NCI-H1436 (cell line): Measurements from ENCODE around the gene EHBP1.

Experiments
- DNase-seq: peaks from one replicate; lab custom pipeline; 2025; lab: John Stamatoyannopoulos, UW

EHBP1 gene

DNA sequence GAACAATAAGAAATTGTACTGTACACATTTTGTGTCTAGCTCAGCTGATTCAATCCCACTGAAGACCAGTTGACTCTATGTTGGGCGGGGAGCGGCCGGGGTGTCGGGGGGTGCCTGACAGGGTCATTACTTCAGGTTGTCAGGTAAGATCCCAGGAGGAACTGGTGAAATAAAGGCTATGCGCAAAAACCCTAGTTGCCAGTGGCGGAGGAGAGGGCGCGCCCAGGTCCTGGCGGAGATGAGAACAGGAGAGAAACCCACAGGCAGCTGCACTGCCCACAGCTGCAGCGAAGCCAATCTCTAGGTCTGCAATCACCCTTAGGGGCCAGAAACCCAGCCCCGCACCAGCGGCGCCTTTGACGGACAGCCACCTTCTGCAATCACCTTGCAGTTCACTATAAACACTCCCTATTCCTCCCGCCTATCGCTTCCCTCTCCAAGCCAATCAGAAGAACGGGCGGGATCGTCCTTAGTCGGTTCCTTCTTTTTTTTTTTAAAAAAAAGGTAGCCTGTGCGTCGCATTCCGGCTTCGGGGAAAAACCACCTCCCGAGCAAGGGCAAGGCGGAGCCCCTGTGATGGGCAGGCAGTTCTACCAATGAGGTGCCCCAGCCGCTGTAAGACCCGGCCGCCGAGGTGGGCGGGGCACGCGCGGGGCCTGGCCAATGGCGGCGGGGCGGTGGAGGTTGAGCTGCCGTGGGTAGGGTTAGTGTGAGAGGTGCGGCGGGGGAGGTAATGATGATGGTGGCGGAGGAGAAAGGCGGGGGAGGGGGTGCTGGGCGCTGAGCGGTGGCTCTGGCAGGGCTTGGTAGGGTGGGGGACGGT lies at the start of gene EHBP1:
Gene EHBP1, plus strand, starts transcription at position 707 of the 823 bp plus-strand sequence. CDS start 1,479 bp downstream, outside the sequence.
- DNase-seq = peak; percentile 98

DNA sequence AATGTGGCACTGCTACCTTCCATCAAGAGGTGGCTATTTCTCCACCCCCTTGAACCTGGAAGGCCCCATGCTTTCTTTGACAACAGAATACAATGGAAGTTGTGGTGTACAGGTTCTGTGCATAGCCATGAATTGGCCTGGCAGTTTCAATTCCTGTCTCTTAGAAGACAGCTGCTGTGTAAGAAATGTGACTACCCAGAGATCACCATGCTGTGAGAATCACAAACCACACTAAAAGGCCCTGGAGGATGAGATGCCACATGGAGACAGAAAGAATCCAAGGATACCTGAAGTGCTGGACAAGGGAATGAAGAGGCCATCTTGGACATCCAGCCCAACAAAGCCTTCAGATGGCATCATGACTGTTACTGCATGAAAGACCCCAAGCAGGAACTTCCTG lies 47.7 kb upstream of the EHBP1 start:
- DNase-seq = no peak

DNA sequence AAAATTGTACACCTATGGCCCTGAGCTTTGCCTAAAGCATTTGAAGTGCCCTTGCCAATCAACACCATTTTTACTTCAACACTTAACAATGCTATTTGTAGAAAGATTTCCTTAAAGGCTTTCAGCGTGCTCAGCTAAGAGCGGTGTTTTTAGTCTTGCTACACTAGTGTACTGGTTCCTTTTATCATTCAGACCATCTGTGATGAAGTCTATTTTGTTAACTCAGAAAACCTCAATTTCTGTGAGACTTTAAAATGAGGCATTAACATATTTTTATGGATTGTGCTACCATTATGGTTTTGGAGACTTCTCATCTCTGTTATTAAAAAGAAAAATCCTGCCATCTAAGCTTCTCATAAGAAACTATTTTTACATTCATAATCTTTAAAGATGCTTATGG lies 46.6 kb upstream of the EHBP1 start:
- DNase-seq = no peak

DNA sequence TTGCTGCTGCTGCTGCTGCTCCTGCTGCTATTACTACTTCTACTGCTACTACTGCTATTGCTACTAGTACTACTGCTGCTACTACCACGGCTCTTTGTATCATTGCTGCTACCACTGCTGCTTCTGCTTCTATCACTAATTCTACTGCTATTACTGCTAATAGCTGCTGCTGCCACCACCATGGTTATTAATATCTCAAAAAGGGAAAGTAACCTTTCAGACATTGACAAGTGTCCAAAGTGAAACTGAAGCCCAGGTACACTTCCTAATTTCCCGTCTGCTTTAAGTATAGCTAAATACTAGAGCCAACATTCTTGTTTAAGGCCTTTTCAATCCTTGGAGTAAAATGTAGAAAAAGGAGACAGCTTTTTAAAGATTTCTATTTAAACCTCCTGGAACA lies 45.4 kb upstream of the EHBP1 start:
- no peak for DNase-seq

DNA sequence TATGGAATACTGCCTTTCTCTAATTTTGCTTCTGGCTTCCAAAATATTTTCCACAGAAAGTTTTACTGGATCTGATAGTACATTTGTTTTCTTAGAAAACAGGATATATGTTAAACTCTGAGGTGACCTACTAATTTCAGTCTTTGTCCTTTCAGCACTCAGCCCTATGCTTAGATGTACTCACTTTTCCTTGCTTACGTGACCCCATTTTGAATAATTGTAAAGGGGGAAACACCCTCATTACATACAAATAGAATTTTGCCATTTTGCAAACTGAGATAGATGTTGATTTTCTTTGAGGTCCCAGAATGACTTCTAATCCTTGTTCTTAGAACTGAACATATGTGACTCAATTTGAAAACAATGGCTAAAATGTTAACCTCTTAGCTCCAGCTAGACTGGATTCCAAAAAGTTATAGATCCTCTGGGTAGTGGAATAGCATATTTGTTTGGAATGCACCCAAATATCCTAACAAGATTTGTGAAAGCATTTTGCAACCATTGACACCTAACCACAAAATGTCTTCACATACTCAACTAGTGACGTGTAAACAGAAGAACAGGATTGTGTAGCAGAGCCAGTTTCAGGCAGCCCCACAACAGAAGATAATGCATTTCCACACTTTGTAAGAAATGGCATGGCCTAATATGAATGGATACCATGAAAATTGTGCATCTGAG lies 44.8 kb upstream of the EHBP1 start:
- DNase-seq = no peak

DNA sequence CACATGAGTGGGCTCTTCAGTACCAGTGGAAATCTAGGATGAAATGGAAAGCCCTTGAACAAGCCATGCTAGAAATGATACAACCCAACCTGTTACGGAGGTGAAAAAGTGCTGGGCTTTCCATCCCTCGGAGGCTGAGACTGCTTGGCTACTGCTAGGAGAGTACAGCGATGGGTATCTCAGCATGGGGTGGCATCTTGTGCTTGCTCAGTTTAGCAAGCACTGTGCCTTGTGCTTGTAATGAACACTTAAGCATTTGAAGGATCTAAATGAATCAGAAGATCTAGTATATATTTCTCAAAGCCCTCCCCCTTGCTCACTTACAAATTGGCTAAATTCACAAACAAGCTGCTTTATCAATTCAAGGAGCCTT lies 44.3 kb upstream of the EHBP1 start:
- DNase-seq = no peak

DNA sequence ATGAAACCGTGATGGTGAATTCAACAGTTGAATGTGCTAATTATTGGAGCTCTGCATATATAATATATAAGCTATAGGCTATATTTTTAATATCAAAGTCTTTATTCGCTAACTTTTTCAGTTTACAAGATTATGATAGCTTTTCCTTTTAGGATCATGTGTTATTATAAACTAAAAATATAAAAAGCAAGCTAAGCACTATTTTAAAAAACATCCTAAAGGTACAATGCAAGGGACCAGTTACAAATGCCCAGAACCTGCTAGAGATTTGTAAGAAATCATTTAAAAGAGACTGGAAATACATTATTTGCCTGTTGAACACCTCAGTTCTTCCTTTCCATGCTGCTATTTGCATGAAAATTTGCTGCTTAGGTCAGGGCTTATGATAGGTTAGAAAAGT lies 43.4 kb upstream of the EHBP1 start:
- no peak for DNase-seq

DNA sequence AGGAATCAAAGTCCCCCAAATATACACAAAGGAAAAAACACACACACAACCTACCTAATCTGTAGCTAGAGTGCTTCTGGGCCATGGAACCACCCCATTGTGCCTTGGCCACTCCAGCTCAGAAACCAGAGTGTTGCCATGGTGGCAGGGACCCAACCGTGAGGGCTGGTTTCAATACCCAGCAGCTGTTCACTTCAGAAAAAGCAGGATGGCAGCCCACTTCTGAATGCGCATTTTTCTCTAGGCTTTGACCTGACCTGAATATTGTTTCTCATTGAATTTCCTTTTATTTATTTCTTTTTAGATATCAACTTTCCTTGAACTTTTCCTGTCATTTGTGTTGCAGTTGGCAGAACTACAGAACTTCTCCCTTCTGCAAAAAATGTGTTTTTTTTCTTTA lies 43.0 kb upstream of the EHBP1 start:
- no peak for DNase-seq

DNA sequence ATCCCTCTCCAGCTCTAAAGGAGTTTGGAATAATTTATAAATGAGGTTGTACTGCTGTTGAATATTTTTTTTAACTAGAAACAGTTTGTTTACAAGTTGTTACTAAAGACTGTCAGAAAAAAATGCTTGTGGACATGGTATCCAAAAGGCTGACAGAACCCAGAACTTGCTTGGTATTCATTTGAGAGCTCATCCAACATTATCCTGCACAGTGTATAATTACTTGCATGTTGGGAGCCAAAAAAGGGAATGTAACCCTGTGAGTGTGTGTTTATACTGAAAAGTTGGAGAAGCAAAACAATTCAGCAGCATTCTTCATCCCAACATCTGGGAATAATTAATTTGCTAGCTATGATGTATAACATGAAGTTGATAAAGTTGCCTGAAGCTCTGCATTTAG lies 42.1 kb upstream of the EHBP1 start:
- no peak for DNase-seq

DNA sequence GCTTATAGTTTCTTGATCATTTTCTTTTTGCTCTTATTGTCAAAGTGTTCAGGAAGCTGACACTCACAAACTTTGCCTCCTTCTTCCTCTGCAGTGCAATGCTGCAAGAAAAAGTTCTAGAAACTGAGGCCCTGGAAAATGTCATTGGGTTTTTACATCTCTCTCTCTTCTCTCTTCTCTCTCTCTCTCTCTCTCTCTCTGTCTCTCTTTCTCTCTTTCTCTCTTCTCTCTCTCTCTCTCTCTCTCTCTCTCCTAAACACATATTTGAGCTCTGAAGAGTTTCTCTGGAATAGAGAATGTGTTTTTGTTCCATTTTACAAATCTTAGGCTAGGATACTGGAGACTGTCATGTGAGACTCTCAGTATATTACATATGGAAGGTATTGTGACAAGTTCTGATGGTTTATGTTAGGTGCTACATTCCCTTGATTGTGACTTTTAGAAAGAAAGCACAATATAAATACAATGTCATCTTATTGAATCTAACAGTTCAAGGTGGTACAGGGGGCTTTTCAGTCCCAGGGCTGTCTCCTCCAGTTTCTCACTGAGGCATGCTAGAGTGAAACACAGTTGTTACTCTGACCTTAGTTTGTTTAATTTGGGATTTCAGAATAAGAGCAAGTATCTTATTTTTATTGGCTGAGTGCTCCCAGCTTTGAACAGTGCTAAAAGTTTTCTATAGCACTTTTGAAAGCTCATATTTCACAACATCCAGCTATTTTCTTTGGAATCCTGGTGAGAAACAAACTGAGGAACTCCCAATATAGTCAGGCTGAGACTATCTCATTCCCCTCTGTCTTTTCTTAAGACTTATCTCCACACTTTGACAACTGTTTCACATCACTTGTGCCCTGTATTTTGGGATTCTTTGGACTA lies 41.4 kb upstream of the EHBP1 start:
- DNase-seq = no peak

DNA sequence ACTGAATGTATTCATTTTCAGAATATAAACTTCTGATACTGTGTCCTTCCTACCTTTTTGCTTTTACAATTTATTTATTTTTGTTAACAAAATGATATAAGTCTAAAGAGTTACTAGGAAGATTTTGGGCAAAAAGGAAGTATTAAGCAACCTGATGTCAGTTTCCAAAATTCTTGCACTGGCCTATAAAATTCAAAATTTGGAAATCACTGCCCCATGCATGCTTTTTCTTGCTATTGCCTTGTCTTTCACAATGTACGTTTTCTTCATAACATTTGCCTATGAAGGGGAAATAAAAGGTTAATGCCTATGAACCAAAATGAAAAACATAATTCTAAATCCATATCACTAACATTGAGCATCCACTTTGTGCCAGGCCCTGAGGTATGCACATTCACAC lies 40.1 kb upstream of the EHBP1 start:
- DNase-seq = no peak

DNA sequence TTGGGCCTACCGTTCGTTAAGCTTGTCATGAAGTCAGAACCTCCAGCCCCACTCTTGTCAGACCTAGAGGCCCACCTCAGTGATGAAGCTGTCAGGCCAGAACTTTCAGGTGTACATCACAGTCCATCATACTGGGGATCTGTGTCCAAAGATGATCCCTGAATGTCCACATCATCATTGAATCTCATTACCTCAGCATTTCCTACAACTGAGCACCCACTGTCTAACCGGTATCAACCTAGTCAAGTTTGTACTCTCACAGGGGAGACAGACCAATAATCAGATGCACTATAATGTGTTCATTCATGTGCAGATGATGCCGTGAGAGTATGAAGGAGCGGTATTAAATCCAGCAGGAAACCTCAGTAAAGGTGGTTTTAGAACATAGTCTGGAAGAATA lies 36.3 kb upstream of the EHBP1 start:
- DNase-seq = no peak

DNA sequence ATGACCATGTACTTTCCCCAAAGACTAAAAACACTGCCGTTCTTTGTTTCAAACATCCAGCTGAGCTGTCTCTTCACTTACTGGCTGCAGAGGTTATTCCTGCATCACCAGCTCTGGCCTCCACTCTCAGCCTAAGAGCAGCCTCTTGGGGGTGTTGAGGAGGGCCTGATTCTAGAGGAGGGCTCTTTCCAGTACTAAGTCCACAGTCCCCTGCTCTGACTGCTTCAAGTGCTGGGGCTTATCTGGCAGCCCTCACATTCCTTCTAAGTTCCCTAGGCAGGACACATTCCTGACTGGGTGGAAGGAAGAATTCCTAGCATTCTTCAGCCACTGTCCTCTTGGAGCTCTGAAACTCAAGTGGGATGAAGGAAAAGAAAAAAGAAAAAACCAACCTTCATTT lies 32.9 kb upstream of the EHBP1 start:
- no peak for DNase-seq

DNA sequence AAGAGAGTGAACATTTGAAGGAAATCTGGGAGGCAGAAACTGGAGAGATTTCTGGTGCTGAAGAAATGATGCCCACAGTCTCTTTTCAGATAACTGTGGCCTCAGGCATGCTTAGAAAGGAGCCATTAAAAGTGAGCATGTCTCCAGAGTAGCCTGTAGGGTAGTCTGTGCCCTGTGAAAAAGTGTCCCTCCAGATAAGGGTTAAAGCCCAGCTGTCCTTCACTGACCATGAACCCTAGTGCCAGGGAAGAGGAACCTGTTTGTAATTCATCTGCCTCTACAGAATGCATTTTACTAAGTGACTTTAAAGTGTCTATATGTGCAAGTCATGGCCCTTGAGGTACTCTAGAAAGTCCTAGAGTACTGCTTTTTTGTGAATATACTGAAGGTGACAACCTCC lies 30.5 kb upstream of the EHBP1 start:
- no peak for DNase-seq

DNA sequence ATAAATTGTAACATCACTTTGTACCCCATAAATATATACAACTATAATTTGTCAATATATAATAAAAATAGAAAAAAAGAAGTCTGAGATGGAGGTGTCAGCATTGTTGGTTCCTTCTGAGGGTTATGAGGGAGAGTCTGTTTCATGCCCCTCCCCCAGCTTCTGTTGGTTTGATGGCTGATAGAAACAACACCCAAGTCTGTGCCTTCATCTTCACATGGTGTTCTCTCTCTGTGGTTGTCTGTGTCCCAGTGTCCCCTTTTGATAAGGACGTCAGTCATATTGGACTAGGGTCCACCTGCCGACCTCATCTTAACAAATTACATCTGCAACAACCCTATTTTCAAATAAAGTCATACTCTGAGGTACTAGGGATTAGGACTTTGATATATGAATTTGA lies 20.3 kb upstream of the EHBP1 start:
- DNase-seq = no peak

DNA sequence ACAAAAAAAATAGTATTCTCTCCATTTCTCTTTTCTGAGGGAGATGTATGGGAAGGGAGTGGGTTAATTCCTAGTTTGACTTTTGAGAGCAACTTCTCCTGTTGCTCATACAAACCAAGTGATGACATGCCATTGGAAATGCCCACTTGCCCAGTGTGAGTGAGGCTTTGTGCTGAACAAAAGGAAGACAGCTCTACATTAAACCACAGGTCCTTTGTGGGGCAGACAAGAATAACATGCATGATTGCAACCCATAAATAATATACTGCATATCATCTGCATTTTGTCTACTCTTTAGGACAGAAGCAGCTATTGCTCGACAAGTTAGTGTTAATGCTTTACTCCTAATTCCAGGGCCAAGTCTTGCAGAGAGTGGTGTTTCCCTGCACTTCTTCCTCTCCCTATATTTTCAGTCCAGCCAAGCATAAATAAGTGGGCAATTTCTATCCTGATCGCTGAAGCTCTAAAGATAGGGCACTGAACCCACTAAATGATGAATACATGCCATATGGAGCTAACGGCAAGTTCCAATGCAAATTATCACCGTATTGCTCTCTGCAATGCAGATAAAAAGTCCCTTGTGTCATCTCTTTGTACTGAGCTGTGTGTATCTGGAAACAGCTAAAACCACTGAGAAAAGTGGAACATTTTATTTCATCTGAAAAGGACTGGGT lies 19.4 kb upstream of the EHBP1 start:
- no peak for DNase-seq

DNA sequence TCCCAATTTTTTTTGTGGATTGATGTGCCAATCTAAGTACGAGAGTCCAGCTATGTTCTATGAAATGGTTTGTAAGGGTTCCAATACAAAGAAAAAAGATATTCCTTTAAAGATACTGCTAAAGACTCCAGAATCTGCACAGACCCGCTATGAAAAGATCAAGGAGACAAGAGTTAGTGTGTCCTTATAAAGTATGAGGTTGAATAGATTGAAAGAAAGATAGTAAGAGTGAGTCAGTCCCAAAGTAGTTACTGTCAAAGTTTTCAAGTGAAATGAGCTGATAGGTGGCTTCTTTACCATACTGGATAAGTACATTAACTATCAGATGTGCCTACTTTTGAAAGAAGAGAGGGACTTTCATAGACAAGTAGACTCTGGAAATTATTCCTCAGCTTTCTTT lies 17.9 kb upstream of the EHBP1 start:
- no peak for DNase-seq

DNA sequence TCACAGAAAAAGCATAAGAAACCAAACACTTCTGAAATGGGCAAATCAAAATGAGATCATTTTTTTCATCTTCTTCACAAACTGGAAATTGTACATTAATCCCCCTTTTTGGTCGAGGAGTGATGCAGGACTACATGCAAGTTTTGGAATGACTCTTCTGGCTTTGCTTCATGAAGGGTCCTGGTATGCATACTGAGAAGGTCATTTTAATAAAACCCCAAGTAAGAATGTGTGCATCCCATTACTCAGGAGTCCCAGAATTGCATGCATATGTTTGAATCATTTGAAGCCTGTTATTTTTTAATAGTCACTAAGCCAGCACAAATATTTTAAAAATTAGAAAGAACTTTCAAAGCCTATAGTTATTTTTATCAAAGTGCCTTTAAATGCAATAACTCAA lies 16.7 kb upstream of the EHBP1 start:
- DNase-seq = no peak

DNA sequence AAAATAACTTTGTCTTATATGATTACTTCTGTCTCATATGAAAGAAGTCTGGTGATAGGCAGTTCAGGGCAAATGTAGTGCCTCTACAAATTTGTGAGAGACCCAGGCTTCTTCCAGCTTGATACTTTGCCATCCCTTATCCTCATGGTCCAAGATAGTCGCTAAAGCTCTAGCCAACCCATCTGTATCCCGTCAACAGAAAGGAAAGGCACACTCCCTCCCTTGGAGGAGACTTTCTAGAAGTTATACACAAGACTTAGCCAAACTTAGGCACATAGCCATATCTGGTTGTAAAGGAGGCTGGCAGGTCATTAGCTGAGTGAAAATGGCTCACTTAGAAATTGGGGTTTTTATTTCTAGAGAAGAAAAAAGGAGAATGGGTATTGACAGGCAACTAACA lies 14.3 kb upstream of the EHBP1 start:
- no peak for DNase-seq

DNA sequence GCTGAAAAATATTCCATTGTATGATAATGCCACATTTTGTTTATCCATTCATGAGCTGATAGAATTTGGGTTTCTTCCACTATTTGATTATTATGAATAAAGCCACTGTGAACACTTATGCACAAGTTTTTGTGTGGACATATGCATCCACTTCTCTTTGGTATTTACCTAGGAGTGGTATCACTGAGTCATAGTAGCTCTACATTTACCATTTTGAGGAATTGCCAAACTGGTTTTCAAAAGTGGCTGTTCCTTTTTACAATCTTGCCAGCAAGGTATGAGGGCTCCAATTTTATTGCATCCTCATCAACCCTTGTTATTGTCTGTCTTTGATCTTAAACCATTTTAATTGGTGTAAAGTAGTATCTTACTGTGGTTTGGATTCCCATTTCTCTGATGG lies 13.3 kb upstream of the EHBP1 start:
- DNase-seq = no peak

DNA sequence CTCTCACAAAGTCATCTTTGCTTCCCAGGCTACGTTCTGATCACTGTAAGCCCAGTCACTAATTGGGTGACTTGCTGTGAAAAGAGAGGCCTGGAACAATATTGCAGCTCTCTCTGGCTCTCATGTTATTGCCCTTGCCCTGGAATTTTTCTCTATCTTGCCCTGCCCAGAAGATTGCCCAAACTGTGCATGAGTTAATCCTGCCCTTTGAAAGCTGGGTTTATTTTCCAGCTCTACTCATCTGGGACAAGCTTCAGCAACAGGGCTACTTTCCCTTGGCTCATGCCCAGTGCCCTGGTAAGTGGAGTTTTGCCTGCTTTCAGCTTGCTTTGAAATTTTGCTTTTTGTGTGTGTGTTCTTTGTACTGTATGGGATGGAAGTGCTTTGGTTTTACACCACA lies 6.9 kb upstream of the EHBP1 start:
- no peak for DNase-seq

DNA sequence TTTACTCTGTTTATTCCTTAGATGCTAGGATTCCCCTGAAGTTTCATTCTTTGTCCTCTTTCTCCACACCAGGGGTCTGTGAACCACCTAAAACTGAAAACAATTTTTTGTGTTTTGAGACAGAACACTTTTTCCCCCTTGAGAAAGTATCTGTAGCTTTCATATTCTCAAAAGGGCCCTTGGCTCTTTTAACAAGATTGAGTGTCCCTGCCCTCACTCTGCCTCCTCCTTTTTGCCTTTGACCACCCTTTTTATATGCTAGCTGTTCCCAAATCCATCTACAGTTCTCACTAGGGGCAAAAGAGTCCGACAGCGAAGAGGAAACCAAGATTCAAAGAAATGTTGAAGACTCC lies 883 bp upstream of the EHBP1 start:
- DNase-seq = no peak
